ENCODE results near the gene FNIP1.
"Not testable (repeated sequence)": the region's sequence is repeated elsewhere in the genome, so short reads cannot be mapped to it uniquely, and the experiment has no call there.

The FNIP1 gene

DNA sequence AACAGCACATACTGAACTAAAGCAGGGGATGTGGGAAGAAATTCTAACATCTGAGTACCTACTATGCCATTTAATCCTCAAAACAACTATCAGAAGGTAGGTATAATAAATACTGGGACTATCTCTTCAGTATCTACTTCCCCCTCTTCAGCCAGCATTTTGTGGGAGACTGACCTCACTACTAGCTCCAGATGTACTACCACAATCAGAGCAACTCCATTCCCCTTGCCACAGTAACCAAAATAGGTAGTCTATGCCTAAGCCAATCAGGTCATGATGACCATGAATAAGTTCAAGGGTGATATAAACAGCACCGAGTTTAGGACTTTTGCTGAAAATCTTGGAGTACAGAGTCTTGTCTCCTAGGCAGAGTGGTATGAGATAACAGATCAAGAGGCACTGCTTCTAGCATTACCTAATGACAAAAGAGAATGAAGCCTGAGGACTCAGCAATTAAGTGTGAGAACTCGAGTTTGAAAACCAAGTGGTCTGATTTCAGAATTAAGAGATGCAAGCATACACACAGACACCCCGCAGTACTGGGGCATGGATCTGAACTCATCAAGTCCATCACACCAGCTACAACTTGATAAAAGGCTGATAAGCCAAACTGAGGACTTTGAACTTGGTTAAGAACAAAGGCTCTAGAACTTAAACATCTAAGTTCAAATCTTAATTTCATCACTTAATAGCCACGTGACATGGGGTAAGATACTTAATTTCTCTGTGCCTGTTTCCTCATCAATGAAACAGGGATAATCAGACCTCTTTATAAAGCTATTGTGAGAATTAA lies 9.7 kb downstream of the FNIP1 start:
- no peak for DNase-seq

DNA sequence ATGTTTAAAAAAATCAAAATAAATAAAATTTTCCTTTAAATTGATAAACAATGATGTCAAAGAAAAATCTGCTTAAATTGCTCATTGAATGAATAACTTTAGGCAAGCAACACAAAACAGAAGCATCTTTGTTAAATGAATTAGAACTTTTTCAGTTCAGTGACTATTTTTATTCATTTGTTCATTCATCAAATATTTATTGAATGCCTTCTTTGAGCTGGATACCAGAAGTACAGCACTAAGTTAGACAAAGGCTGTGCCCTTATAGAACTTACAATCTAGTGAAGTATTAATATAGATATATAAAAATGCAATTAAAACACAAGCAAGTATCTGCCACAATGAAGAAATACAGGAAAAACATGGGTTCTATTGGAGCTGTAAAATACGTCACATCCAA lies 10.8 kb downstream of the FNIP1 start:
- DNase-seq, result no peak

DNA sequence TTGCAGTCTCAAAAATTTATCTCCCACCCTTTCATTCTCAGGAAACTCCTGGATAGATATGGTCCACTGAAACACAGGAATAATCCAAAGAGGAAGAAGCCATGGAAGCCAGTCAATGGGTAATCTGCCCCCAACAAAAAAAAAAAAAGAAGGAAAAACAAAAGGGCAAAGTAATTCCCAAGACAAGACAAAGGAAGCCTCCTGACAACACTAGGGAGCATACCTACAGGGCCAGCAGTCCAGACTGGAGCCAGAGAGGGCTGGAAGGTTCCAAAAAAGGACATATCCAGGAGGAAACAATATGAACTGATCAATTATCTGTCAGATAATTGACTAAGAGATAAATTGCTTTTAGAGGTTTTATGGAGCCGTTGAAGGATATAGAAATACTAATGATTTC lies 12.9 kb downstream of the FNIP1 start:
- no peak for DNase-seq

DNA sequence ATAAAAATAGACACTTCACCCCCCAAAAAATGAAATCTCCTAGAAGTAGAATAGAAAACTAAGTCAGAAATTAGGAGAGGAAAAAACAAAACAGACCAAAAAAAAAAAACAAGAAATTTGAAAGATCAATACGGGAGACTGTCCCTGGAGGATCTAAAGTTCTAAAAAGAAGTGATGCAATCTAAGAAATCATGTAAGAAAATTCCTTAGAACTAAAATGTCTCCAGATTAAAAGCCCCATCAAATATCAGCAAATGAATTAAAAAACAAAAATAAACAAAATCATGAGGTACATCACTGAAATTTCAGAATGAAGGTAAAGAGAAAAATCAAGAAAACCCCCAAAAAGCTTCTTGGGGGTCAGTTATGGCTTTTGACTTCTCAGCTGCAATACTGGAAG lies 13.5 kb downstream of the FNIP1 start:
- no peak for DNase-seq

DNA sequence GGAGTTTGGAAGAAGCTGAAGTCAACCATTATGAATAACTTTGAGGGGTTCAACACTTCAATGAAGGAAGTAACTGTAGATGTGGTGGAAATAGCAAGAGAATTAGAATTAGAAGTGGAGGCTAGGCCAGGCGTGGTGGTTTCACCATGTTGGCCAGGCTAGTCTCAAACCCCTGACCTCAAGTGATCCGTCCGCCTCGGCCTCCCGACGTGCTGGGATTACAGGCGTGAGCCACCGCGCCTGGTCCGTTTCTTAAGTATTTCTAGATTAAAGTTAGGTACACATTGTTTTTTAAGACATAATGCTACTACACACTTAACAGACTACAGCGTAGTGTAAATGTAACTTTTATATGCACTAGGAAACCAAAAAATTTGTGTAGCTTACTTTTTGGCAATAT lies 14.1 kb downstream of the FNIP1 start:
- DNase-seq, result no peak

DNA sequence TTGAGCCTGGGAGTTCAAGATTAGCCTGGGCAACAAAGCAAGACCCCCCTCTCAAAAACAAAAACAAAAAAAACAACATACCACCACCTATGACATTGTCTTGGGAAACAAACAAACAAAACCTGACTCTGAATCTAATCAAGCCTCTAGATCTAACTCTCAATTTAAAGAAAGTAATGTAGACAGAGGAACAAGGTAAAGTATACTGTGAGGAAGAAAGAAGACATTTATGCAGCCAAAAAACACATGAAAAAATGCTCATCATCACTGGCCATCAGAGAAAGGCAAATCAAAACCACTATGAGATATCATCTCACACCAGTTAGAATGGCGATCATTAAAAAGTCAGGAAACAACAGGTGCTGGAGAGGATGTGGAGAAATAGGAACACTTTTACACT lies 18.7 kb downstream of the FNIP1 start:
- DNase-seq, result not testable (repeated sequence)

DNA sequence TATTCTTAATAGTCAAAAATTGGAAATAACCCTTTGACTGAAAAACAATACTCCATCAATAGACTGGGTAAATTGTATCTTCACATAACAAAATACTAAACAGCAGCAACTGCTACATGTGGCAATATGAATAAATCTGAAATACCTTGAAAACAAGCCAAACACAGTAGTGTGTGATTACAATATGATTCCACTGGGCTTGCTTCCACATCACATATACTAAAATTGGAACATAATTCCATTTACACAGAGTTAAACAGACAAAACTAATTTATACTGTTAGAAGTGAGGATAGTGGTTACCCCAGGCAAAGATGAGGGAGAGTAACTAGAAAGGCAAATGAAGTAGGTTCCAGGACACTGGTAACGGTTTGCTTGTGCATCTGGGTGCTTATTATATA lies 20.4 kb downstream of the FNIP1 start:
- DNase-seq, result no peak

DNA sequence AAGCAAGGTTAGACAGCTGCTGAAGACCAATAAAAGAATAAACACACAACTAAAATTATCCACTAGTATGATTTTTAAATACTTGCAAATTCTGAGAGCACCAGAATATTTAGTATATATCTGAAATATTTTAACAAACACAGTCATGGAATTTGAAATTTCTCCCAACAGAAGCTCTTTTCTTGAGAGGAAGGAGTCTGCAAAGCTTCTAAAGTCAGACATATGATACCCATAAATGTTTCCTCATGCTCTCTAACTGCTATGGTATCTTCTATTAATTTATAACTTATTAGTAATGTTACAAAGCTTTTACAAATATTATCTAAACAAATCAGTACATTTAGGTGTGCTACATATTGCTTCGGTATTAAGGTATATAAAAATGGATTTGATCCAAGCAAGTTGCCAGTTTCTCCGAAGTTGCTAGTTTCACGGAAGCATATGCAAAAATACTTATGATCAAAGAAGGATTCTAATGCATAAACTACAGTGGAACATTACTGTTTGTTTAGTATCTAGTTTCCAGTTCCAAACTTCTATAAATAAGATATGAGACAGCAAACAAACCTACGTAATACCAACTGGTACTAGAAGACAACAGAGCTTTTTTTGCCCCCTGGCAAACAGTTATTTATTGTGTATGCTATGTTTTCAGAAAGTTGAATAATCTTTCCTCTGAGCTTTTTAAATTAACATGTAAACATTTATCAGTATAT lies 22.0 kb downstream of the FNIP1 start:
- no peak for DNase-seq

DNA sequence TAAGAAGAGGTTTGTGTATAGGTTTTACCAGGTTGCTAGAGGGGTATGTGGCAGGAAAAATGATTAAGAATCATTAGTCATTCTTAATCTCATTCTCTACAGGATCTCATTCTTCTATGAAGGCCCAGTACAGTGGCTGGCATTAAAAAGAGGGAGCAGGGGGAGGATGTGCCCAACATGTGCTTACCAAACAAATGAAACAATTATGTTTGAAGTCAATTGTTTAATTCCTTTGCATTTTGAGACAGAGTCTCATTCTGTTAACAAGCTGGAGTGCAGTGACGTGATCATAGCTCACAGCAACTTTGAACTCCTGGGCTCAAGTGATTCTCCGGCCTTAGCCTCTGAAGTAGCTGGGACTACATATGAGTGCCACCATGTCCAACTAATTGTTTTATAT lies 23.0 kb downstream of the FNIP1 start:
- no peak for DNase-seq

DNA sequence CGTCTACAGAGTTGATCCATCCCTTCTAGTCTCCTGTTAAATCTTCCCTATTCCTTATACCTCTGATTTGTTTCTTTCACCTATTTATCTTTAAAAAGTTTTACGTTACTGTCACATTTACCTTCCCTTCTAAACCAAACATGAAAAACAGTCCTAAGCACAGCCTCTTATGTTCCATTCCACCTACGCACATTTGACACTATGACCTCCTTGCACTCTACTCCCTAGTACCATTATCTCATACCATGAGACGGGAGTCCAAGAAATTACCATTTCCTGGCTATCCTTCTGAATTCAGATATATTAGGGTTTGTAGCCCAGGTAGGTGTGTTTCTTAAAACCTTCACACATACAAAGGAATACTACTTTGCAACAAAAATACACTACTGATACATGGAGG lies 25.1 kb downstream of the FNIP1 start:
- DNase-seq, result no peak

DNA sequence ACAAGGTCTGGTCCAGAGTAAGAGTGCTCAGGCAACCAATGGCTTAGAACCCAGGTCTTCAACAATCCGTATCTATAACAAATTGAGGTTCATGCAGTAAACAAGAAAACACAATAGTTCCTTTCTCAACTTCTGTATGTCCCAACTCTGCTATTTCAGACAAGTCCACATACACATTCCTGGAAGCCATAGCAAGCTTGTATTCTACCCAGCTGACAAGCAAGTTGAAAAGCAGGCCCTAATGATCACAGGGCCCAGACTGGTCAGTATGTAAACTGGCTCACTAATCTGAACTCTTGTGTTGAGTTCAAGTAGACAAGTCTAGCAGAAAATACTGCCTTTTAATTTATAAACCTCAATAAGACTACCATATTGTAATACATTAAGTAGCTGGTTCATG lies 26.9 kb downstream of the FNIP1 start:
- DNase-seq, result no peak

DNA sequence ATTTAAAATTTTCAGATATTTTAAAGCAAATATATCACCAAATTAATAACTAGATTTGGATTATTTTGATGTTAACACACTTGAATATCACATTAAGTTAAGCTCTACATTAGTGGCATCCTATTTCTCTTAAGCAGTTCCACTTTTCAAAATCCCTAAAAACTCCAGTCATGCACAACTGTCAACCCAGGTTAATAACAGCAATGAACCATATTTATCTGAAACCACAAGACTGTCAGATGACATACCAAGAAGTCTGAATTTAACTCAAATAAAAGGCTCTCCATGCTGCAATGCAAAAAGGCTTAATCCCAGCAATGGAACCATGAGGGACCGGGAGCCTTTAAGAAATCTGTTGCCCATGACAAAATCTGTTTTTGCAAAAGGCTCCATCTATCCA lies 27.5 kb downstream of the FNIP1 start:
- DNase-seq, result no peak

DNA sequence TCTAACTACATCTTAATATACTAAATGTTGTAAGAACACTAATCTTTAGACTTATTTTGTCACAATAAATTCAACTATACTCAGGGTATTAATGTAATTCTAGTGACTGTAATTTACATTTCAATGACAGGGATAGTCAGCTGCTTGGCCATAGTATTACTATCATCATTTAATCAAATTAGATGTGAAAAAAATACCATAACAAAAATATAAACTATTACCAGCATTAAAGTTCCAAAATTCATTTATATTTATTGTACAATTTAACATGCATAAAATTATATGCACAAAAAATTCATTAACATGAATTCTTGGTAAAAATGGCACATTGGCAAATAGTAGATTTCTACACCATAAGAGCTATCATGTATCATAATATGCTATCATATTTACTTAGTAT lies 28.9 kb downstream of the FNIP1 start:
- no peak for DNase-seq

DNA sequence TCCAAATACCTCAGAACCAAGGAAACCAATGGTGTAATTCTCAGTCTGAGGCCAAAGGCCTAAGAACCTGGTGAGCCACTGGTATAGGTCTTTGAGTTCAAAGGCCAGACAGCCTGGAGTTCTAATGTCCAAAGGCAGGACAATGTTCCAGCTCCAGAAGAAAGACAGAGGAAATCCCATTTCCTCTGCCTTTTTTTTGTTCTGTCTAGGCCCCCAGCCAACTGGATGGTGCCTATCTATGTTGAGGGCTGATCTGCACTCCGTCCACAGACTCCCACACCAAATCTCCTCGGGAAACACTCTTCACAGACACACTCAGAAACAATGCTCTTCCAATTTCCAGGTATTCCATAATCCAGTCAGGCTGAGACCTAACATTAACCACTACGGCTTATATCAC lies 30.1 kb downstream of the FNIP1 start:
- no peak for DNase-seq

DNA sequence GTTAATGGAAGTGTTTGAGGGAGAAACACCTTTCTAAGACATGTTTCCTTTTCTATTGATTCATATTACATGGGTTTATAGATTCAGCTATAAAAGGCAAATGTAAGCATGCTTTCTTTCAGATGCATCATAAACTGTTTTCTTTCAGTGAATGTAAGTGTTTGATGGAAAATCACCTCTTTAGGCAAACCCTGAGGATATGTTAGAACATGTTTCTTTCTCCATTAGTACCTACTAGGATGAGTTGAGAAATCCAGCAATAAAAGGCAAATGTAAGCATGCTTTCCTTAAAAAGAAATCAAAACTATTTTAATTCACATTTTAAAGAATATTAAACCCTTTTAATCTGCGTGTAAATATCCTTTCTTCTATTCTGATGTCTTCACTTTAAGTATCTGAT lies 31.6 kb downstream of the FNIP1 start:
- no peak for DNase-seq

DNA sequence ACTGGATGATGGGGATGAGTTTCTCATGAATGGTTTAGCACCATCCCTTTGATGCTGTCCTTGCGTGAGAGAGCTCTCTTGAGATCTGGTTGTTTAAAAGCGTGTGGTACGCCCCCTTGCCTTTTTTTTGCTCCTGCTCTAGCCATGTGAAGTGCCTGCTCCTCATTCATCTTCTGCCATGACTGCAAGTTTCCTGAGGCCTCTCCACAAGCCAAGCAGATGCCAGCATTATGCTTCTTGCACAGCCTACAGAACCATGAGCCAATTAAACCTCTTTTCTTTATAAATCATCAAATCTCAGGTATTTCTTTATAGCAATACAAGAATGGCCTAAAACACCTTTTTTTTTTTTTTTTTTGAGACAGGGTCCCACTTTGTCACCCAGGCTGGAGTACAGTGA lies 32.8 kb downstream of the FNIP1 start:
- no peak for DNase-seq

DNA sequence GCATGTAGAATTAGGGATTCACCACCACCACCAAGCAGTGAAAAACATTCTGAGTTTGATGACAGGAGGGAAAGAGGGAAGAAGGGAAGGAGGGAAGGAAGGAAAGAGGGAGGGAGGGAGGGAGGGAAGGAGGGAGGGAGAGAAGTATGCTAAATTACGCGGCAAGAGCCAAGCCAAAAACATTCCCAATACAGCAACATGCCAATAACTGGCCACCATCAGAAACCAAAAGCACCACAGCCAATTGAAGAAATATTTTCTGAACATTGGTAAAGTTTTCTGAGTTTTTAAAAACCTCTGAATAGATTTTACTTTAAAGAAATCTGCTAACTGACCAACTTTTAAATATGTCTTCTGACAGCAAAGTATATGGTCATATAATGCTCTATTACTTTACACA lies 36.0 kb downstream of the FNIP1 start:
- no peak for DNase-seq

DNA sequence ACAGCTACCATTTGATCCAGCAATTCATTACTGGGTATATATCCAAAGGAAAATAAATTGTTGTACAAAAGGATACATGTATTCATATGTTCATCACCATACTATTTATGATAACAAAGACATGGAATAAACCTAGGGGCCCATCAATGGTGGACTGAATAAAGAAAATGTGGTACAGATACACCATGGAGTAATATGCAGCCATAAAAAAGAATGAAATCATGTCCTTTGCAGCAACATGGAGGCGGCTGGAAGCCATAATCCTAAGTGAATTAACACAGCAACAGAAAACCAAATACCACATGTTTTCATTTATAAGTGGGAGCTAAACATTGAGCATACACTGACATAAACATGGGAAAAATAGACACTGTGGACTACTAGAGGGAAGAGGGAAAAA lies 37.1 kb downstream of the FNIP1 start:
- DNase-seq, result no peak

DNA sequence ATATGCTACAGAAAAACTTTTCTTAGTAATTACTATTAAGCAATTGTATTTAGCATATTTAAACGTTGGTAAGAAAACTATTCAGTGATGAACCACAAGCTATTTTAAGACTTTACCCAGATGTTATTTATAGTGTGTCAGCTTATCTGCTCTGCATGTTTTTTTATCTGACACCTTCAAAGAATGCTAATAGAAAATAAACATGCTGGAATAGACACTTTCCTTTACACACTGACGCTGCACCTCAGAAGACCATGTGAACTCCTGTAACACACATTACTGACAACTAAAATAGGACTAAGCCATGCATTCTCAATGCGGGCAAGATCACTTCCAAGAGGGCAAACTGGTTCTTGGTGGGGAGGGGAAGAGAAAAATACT lies 38.3 kb downstream of the FNIP1 start:
- DNase-seq, result no peak

DNA sequence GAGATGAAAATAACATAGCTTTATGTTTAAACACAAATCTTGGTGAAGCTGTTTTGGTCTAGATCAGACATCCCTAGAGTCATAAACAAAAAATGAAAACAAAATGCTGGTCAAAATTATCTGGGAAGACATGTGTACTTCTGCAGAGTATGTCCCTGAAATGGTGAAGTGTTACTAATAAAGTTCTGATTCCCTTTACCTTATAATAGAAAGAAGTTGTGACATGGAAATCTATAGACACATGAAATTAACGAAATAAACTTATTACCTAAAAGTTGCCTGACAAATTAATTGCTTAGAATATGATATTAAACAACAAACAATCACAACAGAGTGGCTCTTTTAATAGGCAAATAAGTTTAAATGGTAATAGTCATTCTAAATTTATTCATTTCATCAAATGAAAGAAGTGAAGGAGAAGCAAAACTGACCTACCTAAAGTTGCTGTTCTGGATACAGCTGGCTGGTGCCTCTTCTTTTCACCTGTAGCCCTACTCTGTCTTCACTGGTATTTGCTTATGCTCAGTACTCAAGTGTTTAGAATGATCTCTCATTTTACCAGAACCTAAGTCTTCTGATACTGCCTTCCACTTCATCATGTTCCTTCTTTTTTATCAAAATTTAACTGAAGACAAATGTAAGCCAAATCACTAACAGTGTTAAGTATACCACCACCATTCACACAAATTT lies 38.8 kb downstream of the FNIP1 start:
- DNase-seq, result no peak

DNA sequence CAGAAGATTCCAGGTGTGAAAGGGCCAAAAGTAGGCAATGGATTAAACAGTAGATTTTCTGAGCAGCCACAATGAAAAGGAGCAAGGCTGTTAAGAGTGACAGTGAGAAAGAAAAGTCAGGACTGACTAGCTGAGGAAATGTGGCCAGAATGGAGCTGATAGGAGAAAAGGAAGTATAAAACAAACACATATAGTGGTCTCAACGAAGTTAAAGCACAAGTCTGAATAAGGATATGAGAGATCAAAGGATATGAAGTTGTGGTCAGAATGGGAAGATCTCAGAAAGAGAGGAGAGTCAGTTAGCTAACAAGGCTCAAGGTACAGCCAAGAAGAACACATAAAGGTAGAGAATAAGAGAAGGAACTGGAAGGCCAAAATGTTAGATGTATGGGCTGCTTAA lies 39.9 kb downstream of the FNIP1 start:
- no peak for DNase-seq

DNA sequence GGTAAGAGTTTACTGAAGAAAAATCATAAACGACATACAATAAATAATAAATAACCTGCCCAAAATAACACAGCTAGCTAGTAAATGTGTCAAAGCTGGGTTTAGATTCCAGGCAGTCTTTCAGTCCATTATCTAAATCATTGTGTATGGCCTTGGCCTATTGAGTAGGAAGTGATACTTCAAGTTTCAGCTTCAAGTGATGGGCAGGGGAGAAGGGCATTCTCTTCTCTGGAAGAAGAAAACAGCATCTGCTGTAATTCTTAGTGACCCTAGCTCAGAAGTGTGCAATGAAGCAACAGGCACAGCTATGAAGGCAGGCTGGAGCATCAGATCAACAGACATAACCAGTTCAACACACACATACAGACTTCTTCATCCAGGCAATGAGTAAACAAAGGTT lies 42.5 kb downstream of the FNIP1 start:
- DNase-seq, result no peak

DNA sequence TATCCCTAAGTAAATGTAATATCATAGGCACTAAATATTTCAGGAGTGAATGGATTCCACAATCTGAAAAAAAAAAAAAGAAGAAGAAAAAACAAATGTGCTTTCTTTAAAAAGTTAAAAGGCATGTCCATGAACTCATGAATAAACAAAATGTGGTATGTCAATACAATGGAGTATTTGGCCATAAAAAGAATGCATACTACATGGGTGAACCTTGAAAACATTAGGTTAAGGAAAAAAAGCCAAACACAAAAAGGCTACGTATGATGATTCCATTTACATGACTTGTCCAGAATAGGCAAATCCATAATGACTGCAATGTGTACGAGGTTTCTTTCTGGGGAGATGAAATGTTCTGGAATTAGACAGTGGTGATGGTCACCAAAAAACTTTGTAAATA lies 45.3 kb downstream of the FNIP1 start:
- no peak for DNase-seq

DNA sequence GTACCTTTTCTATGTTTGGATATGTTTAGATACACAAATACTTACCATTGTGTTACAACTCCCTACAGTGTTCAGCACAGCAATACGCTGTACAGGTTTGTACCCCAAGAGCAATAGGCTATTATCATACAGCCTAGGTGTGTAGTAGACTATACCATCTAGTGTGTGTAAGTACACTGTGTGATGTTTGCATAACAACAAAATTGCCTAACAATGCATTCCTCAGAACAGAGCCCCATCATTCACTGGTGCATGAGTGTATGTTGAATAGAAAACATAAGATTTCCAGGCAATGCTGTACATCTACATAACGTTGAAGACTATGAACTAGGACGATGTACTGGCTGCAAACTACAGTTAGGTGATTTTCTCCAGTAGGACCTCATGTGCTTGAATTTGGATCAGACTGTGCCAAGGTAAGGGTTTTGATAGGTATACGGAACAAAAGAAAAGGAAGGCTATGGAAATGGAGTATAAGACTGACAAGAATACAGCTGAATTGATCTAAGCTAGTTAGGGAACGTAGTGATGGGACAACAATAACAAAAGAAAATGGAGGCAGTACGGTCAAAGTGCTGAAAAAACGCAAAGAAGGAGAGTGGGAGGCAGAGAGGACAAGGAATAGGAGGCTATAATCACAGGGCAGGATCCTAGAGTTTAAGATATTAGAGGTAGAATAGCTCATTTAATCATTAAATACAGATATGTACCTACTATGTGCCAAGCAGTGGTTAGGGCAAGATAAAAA lies 46.9 kb downstream of the FNIP1 start:
- DNase-seq, result no peak
